Liver (tissue), 9 donors: Measurements from ENCODE around the gene SLC12A5. TPM values are rescaled to one million over a fixed set of nuclear protein-coding genes. Genes with fewer than 3 reads are reported as not detected.

Experiments
- DNase-seq: peaks from one replicate; pipeline ENCODE4 v3.0.0-alpha.2; 2017; ENCODE audit warnings: low spot score
- H3K27ac ChIP-seq, 2 donors: one replicate each; pipeline ENCODE4 v1.7.0; 2013; ENCODE audit warnings: inconsistent platforms in 2 of 2, low read length in 2 of 2, control low read depth in 1 of 2, low read depth in 1 of 2, mild to moderate bottlenecking in 1 of 2
- H3K27me3 ChIP-seq, 4 donors: one replicate each; pipeline versions ENCODE4 v1.6.1 to v1.7.0; 2013; ENCODE audit warnings: low read length in 3 of 4, inconsistent platforms in 1 of 4, mild to moderate bottlenecking in 1 of 4, moderate library complexity in 1 of 4; ENCODE audit not compliant: control insufficient read depth in 4 of 4, insufficient read depth in 4 of 4
- H3K36me3 ChIP-seq, 4 donors: one replicate each; pipeline versions ENCODE4 v1.6.1 to v1.7.0; 2013; ENCODE audit warnings: low read length in 3 of 4, mild to moderate bottlenecking in 3 of 4, low read depth in 1 of 4, moderate library complexity in 1 of 4; ENCODE audit not compliant: control insufficient read depth in 4 of 4, insufficient read depth in 3 of 4
- H3K4me1 ChIP-seq, 4 donors: one replicate each; pipeline versions ENCODE4 v1.6.1 to v1.7.0; 2013; ENCODE audit warnings: low read length in 3 of 4, mild to moderate bottlenecking in 3 of 4, moderate library complexity in 1 of 4; ENCODE audit not compliant: control insufficient read depth in 4 of 4, insufficient read depth in 4 of 4
- H3K4me3 ChIP-seq, 3 donors: one replicate each; pipeline versions ENCODE4 v1.6.1 to v1.7.0; 2013; ENCODE audit warnings: low read length in 3 of 3, control low read depth in 1 of 3, low read depth in 1 of 3, mild to moderate bottlenecking in 1 of 3
- H3K9ac ChIP-seq, 2 donors: one replicate each; pipeline ENCODE4 v1.7.0; 2013; ENCODE audit warnings: low read length in 2 of 2, mild to moderate bottlenecking in 2 of 2, moderate library complexity in 2 of 2, control low read depth in 1 of 2, low read depth in 1 of 2
- H3K9me3 ChIP-seq, 4 donors: one replicate each; pipeline versions ENCODE4 v1.6.1 to v1.7.0; 2013; ENCODE audit warnings: low read length in 3 of 4; ENCODE audit not compliant: control insufficient read depth in 4 of 4
- CTCF ChIP-seq: fragments of 150-350 bp; IDR thresholded peaks from 2 replicates; pipeline ENCODE4 v1.5.1; 2017; ENCODE audit warnings: improper control_type of control experiment, low read depth, low read length; ENCODE audit not compliant: missing input control
- EGR1 ChIP-seq, 2 donors: IDR thresholded peaks; 2 replicates each; pipeline ENCODE4 v1.6.1; 2016 to 2018; ENCODE audit warnings: antibody characterized with exemption in 2 of 2, low read depth in 2 of 2
- FOXA1 ChIP-seq: IDR thresholded peaks from 2 replicates; pipeline ENCODE4 v1.6.1; 2016; ENCODE audit warnings: antibody characterized with exemption
- FOXA2 ChIP-seq: IDR thresholded peaks from 2 replicates; pipeline ENCODE4 v1.6.1; 2016; ENCODE audit warnings: antibody characterized with exemption
- GABPA ChIP-seq, 2 donors: IDR thresholded peaks in 1 of 2; conservative IDR thresholded peaks in 1 of 2; 2 replicates each; pipeline ENCODE4 v1.6.1; 2016; ENCODE audit warnings: antibody characterized with exemption in 2 of 2, mild to moderate bottlenecking in 1 of 2, moderate library complexity in 1 of 2
- HNF4A ChIP-seq, 2 donors: conservative IDR thresholded peaks; 2 replicates each; pipeline ENCODE4 v1.6.1; 2016; ENCODE audit warnings: antibody characterized with exemption in 2 of 2, mild to moderate bottlenecking in 2 of 2
- HNF4G ChIP-seq: IDR thresholded peaks from 2 replicates; pipeline ENCODE4 v1.6.1; 2016; ENCODE audit warnings: antibody characterized with exemption
- JUND ChIP-seq, 2 donors: IDR thresholded peaks; 2 replicates each; pipeline ENCODE4 v1.6.1; 2016; ENCODE audit warnings: antibody characterized with exemption in 2 of 2
- MAX ChIP-seq: IDR thresholded peaks from 2 replicates; pipeline ENCODE4 v1.6.1; 2016; ENCODE audit warnings: antibody characterized with exemption
- NR2F2 ChIP-seq: IDR thresholded peaks from 2 replicates; pipeline ENCODE4 v1.6.1; 2016; ENCODE audit warnings: antibody characterized with exemption
- RAD21 ChIP-seq, 2 donors: IDR thresholded peaks; 2 replicates each; pipeline ENCODE4 v1.6.1; 2016; ENCODE audit warnings: antibody characterized with exemption in 2 of 2, mild to moderate bottlenecking in 2 of 2
- REST ChIP-seq: IDR thresholded peaks from 2 replicates; pipeline ENCODE4 v1.6.1; 2016; ENCODE audit warnings: antibody characterized with exemption, mild to moderate bottlenecking
- RXRA ChIP-seq, 2 donors: IDR thresholded peaks; 2 replicates each; pipeline ENCODE4 v1.6.1; 2017 to 2018; ENCODE audit warnings: antibody characterized with exemption in 2 of 2, mild to moderate bottlenecking in 1 of 2
- SP1 ChIP-seq: IDR thresholded peaks from 2 replicates; pipeline ENCODE4 v1.6.1; 2018; ENCODE audit warnings: antibody characterized with exemption, mild to moderate bottlenecking
- TAF1 ChIP-seq: conservative IDR thresholded peaks from 2 replicates; pipeline ENCODE4 v1.6.1; 2016; ENCODE audit warnings: antibody characterized with exemption, mild to moderate bottlenecking
- YY1 ChIP-seq: IDR thresholded peaks from 2 replicates; pipeline ENCODE4 v1.6.1; 2016; ENCODE audit warnings: antibody characterized with exemption, mild to moderate bottlenecking
- ZBTB33 ChIP-seq: IDR thresholded peaks from 2 replicates; pipeline ENCODE4 v1.6.1; 2016; ENCODE audit warnings: antibody characterized with exemption
- WGBS: extraction: QIAGEN DNeasy Blood & Tissue Kit; methylation state at CpG from one replicate; pipeline ENCODE4 v1.1.7; 2013; 5-methylcytosine and 5-hydroxymethylcytosine counted together
- polyA plus RNA-seq, 2 donors: library from polyadenylated mRNA; stranded (reverse) in 1 of 2; unstranded in 1 of 2; fragments of 200-250 nt in 1 of 2; fragments of >200 nt in 1 of 2; fragmentation: Nextera tagmentation in 1 of 2; extraction: Ambion mirVana in 1 of 2; gene quantifications; one replicate each; pipeline versions ENCODE4 v1.2.1 to v1.2.3, GENCODE V29; 2013 to 2015
- total RNA-seq, 2 donors: library from RNA; depleted of rRNA; stranded (reverse); fragments of >200 nt; gene quantifications; one replicate each; pipeline ENCODE4 v1.2.3, GENCODE V29; 2014
- donor health status: healthy.
- donor health status: healthy.
- donor health status: healthy.
- donor health status: healthy.
- donor health status: healthy.

The SLC12A5 gene
- total and polyA plus RNA-seq, 4 donors = 0.33 to 1.5 TPM; not detected in 2

- H3K36me3 ChIP-seq = peaks cover 4 to 48% (median 42%) of the 10 kb centered on the region in 4 donors
- WGBS = 96% methylated on average over 3 of the region's 3 CpGs
- no peak for TF ChIP-seq FOXA2
- no peak for TF ChIP-seq TAF1
- TF ChIP-seq FOXA1 = no peak
- no peak for TF ChIP-seq RXRA (IDR thresholded peaks at IDR 0.05)
- no peak for TF ChIP-seq SP1
- TF ChIP-seq NR2F2 = no peak
- no peaks in the 10 kb centered on the region for H3K9me3 ChIP-seq
- H3K4me1 ChIP-seq = no peaks in the 10 kb centered on the region
- H3K9ac ChIP-seq = no peak overlapping the region
- no peak overlapping the region for H3K27ac ChIP-seq
- no peak for DNase-seq
- no peaks in the 10 kb centered on the region for H3K27me3 ChIP-seq
- no peak overlapping the region for H3K4me3 ChIP-seq
These were observed 42.6 kb downstream of the SLC12A5 start for GRCh38 chr20:46071573-46071972.

- 97% methylated on average over 4 of the region's 4 CpGs for WGBS
- Histone ChIP-seq H3K4me1 (no peaks in the 10 kb centered on the region), H3K4me3 (no peak overlapping the region), H3K27ac (no peak overlapping the region), H3K9me3 (no peaks in the 10 kb centered on the region), H3K27me3 (no peaks in the 10 kb centered on the region), H3K9ac (no peak overlapping the region), H3K36me3 (peaks cover 4 to 38% (median 33%) of the 10 kb centered on the region in 4 donors)
- TF ChIP-seq JUND (IDR thresholded peaks at IDR 0.05) (no peak), TAF1 (no peak), FOXA1 (no peak), SP1 (no peak), HNF4A (conservative IDR thresholded peaks at IDR 0.05) (no peak), FOXA2 (no peak), ZBTB33 (no peak), GABPA (IDR thresholded peaks at IDR 0.05 in 1 of 2, conservative IDR thresholded peaks at IDR 0.05 in 1 of 2) (no peak), EGR1 (IDR thresholded peaks at IDR 0.05; ENCODE audit: low read depth in 2 of 2) (no peak), MAX (no peak), RXRA (IDR thresholded peaks at IDR 0.05) (no peak)
- no peak for DNase-seq
These were observed 44.0 kb downstream of the SLC12A5 start for GRCh38 chr20:46073024-46073423.

- H3K9ac ChIP-seq = no peak overlapping the region
- no peak for DNase-seq
- no peaks in the 10 kb centered on the region for H3K9me3 ChIP-seq
- TF ChIP-seq HNF4G (no peak), NR2F2 (no peak), MAX (no peak), REST (no peak), JUND (IDR thresholded peaks at IDR 0.05) (no peak), CTCF (no peak), GABPA (IDR thresholded peaks at IDR 0.05 in 1 of 2, conservative IDR thresholded peaks at IDR 0.05 in 1 of 2) (no peak), EGR1 (IDR thresholded peaks at IDR 0.05; ENCODE audit: low read depth in 2 of 2) (no peak), SP1 (no peak), RAD21 (IDR thresholded peaks at IDR 0.05) (no peak), HNF4A (conservative IDR thresholded peaks at IDR 0.05) (no peak), FOXA2 (no peak), RXRA (IDR thresholded peaks at IDR 0.05) (no peak), YY1 (no peak), ZBTB33 (no peak), FOXA1 (no peak), TAF1 (no peak)
- H3K4me1 ChIP-seq = no peaks in the 10 kb centered on the region
- no peak overlapping the region for H3K4me3 ChIP-seq
- no peak overlapping the region for H3K27ac ChIP-seq
- peaks cover 4 to 38% (median 31%) of the 10 kb centered on the region in 4 donors for H3K36me3 ChIP-seq
- H3K27me3 ChIP-seq = no peaks in the 10 kb centered on the region
- 94% methylated on average over 3 of the region's 3 CpGs for WGBS
These were observed 44.4 kb downstream of the SLC12A5 start for GRCh38 chr20:46073443-46073842.
